Measurements from ENCODE around the gene VEGFB. TPM values are rescaled to one million over a fixed set of nuclear protein-coding genes. Genes with fewer than 3 reads are reported as not detected.

Gene VEGFB
- total RNA-seq, 1 donor from 2014 or later = 18.5 TPM

Other genes starting within 250 kb of the VEGFB start
- 121 and 139 TPM in 2 replicates for gene OTUB1, start 248.1 kb upstream of the VEGFB start, total RNA-seq
- gene FLRT1, start 198.7 kb upstream of the VEGFB start, total RNA-seq = under 0.01 and 0.04 TPM in 2 replicates
- 9.5 and 33.2 TPM in 2 replicates for gene MACROD1, start 68.5 kb upstream of the VEGFB start, total RNA-seq
- 109 and 224 TPM in 2 replicates for gene STIP1, start 48.4 kb upstream of the VEGFB start, total RNA-seq
- 0.08 and 0.91 TPM in 2 replicates for gene FERMT3, start 27.9 kb upstream of the VEGFB start, total RNA-seq
- gene TRPT1, start 8.4 kb upstream of the VEGFB start, total RNA-seq = 74.0 and 77.4 TPM in 2 replicates
- 63.2 and 87.3 TPM in 2 replicates for gene NUDT22, start 8.3 kb upstream of the VEGFB start, total RNA-seq
- 3.6 and 11.8 TPM in 2 replicates for gene DNAJC4, start 4.0 kb upstream of the VEGFB start, total RNA-seq
- 76.7 and 91.4 TPM in 2 replicates for gene FKBP2, start 6.5 kb downstream of the VEGFB start, total RNA-seq
- 466 and 691 TPM in 2 replicates for gene PPP1R14B, start 12.4 kb downstream of the VEGFB start, total RNA-seq
- gene PLCB3, start 16.9 kb downstream of the VEGFB start, total RNA-seq = 55.4 and 71.7 TPM in 2 replicates
- 110 and 128 TPM in 2 replicates for gene BAD, start 50.1 kb downstream of the VEGFB start, total RNA-seq
- 9.7 and 14.3 TPM in 2 replicates for gene GPR137, start 51.3 kb downstream of the VEGFB start, total RNA-seq
- gene KCNK4, start 56.7 kb downstream of the VEGFB start, total RNA-seq = 0.80 TPM in 1 of 2 replicates, not detected in the other
- gene CATSPERZ, start 65.8 kb downstream of the VEGFB start, total RNA-seq = not detected in 2 replicates
- 98.0 and 103 TPM in 2 replicates for gene ESRRA, start 70.9 kb downstream of the VEGFB start, total RNA-seq
- gene TRMT112, start 83.0 kb downstream of the VEGFB start, total RNA-seq = 364 and 700 TPM in 2 replicates
- 539 and 647 TPM in 2 replicates for gene PRDX5, start 83.5 kb downstream of the VEGFB start, total RNA-seq
- 3.9 and 5.3 TPM in 2 replicates for gene CCDC88B, start 105.6 kb downstream of the VEGFB start, total RNA-seq
- gene RPS6KA4, start 124.6 kb downstream of the VEGFB start, total RNA-seq = 54.7 and 95.9 TPM in 2 replicates

Measured in hair follicular keratinocyte (primary cell).